AG09309 (cell line): ENCODE data around the gene TRIM44.

ENCODE experiments used
- DNase-seq: peaks from one replicate; pipeline ENCODE4 v3.0.0-alpha.2; 2010; ENCODE audit warnings: low read depth
- H3K4me3 ChIP-seq: 2 replicates; pipeline ENCODE4 v1.5.1; 2011; ENCODE audit warnings: mild to moderate bottlenecking, low read depth, low read length, moderate library complexity; ENCODE audit not compliant: control insufficient read depth
- CTCF ChIP-seq: IDR thresholded peaks from 2 replicates; pipeline ENCODE4 v1.5.1; 2011; ENCODE audit warnings: mild to moderate bottlenecking, low read depth, low read length, inconsistent platforms; ENCODE audit not compliant: insufficient read depth, control insufficient read depth; ENCODE audit errors: missing control alignments

TRIM44 gene

GRCh38 chr11:35820614-35821013 lies 158.0 kb downstream of the TRIM44 start:
- no peak for DNase-seq
- TF ChIP-seq CTCF = no peak
- H3K4me3 ChIP-seq = no peak overlapping the region

GRCh38 chr11:35822815-35823495 lies 160.4 kb downstream of the TRIM44 start:
- no peak overlapping the region for H3K4me3 ChIP-seq
- DNase-seq = no peak
- TF ChIP-seq CTCF = no peak

GRCh38 chr11:35823742-35824298 lies 161.2 kb downstream of the TRIM44 start:
- DNase-seq = no peak
- TF ChIP-seq CTCF = no peak
- no peak overlapping the region for H3K4me3 ChIP-seq

GRCh38 chr11:35825386-35825785 lies 162.8 kb downstream of the TRIM44 start:
- no peak for DNase-seq

GRCh38 chr11:35826006-35826405 lies 163.4 kb downstream of the TRIM44 start:
- H3K4me3 ChIP-seq = no peak overlapping the region
- TF ChIP-seq CTCF = no peak
- no peak for DNase-seq

More at GRCh38 chr11:35825386-35825785, 162.8 kb downstream of the TRIM44 start:
- no peak overlapping the region for H3K4me3 ChIP-seq
- no peak for TF ChIP-seq CTCF

- no peak for TF ChIP-seq CTCF
- DNase-seq = no peak
Observed at GRCh38 chr11:35826949-35827348, 164.4 kb downstream of the TRIM44 start.

More at GRCh38 chr11:35826949-35827348, 164.4 kb downstream of the TRIM44 start:
- H3K4me3 ChIP-seq = no peak overlapping the region
